Hematopoietic multipotent progenitor cell treated with erythropoietin and hydrocortisone succinate and interleukin-3 and kit ligand, for 15 days (in vitro differentiated cells): ENCODE data around the gene QTRT2.

Experiments used
- DNase-seq: peaks from one replicate; pipeline ENCODE4 v3.0.0-alpha.2; 2015; ENCODE audit warnings: low spot score

QTRT2 gene

DNA sequence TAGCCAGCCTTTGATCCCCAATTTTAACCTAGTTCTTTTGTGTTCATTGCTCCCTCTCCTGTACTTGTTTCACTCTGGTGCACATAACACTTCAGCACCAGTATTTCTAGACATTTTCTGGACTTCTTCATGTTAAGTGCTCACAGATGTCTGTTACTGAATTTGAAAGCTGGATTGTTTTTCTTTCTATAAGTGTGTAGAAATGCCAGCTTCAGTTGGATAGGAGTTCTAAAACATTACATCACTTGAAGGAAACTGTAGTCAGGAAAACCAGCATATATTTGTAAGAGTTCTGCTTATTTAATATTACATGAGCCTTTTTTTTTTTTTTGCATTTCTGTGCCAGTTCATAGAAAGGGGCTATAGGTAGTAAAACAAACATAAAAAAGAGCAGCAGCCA lies 21.6 kb downstream of the QTRT2 start:
- DNase-seq = no peak

DNA sequence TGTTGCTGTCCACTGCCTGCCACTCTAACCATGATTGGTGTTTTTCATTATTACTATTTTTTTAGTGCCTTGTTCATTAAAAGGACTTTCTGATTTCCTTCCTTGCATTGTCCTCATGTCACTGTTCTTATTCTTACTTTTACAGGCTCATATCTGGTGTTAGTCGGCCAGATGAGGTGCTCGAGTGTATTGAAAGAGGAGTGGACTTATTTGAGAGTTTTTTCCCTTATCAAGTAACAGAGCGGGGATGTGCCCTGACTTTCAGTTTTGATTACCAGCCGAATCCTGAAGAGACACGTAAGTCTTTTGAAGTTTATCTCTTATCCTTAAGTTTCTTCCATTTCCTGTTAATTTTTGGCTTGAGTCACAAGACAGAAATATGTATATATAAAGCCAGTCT lies 23.2 kb downstream of the QTRT2 start:
- no peak for DNase-seq

DNA sequence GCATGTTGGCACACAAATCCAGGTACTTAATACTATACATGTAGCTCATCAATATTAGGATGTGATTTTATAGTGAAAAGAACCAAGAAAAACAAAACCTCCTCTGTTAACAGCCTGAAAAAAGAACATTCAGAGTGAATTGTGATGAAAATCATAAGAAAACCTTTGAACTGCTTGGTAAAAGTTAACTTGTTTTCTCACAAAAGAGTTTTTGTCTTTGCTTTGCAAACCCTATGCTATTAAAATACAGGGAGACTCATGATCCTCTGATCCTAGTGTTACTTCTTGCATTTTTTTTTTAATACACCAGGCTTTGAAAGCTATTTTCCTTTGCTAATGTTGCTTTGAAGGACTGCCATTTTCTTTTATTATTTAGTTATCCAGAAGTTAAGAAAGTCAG lies 23.7 kb downstream of the QTRT2 start:
- DNase-seq = no peak

DNA sequence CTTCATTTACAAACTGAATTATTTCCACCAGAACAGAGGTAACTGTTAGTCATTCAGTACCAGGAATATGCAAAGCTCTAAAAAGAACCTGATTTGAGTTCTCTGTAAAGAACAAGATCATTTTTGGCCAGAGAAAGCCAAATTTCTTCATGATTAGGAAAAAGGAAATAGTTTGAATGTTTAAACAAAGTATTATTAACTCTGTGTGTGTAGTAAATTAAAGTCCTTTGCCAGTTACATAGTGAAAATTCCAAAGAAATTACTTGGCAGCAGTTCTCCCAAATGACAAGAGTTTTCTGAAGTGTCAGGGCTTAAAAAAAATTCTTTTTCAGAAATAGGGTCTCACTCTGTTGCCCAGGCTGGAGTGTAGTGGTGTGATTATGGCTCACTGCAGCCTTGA lies 24.5 kb downstream of the QTRT2 start:
- no peak for DNase-seq

DNA sequence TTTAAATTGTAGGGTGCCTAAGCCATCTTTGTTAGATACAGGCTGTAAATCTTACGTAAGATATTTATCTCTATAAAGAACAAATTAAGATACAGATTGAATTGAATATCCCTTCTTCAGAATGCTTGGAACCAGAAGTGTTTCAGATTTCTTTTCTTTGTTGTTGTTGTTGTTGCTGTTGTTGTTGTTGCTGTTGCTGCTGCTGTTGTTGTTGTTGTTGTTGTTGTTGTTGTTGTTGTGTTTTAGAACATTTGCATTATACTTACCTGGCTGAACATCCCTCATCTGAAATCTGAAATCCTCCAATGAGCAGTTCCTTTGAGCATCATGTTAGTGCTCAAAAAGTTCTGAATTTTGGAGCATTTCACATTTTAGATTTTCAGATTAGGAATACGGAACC lies 26.6 kb downstream of the QTRT2 start:
- DNase-seq = no peak

DNA sequence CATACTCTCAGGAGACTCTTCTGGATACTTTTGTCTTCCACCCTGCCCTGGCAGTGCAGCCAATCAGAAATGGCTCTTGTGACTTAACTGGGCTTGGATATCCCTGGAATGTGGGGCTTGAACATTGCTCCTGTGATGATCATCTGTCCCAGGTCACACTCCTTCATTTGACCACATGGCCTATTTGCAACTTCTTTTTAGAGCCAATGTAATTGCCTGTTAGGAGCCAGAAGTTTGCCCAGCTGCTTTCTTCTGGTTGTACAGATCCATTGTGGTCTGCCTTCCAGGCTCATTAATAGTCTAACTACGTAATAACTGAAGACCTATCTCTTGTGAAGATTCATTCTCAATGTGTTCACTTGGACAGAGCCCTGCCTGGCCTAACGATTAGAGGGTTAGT lies 29.8 kb downstream of the QTRT2 start:
- no peak for DNase-seq

DNA sequence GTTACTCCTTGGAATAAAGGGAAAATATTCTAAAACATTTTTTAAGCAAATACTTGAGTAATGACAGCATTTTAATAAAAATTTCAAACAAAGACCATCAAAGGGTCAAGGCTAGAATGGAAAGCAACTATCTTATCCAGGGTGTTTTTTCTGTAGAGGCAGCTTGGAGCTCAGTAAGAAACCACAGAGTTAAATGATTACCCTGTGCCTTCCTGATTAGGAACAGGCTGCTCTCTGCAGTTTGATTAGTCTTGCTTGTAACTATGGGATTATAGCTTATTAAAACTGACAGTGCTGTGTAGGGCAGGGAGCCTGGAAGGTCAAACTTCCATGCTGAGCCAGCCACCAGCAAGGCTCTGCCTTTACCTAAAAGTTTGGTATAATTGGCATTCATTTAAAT lies 33.1 kb downstream of the QTRT2 start:
- DNase-seq = no peak

DNA sequence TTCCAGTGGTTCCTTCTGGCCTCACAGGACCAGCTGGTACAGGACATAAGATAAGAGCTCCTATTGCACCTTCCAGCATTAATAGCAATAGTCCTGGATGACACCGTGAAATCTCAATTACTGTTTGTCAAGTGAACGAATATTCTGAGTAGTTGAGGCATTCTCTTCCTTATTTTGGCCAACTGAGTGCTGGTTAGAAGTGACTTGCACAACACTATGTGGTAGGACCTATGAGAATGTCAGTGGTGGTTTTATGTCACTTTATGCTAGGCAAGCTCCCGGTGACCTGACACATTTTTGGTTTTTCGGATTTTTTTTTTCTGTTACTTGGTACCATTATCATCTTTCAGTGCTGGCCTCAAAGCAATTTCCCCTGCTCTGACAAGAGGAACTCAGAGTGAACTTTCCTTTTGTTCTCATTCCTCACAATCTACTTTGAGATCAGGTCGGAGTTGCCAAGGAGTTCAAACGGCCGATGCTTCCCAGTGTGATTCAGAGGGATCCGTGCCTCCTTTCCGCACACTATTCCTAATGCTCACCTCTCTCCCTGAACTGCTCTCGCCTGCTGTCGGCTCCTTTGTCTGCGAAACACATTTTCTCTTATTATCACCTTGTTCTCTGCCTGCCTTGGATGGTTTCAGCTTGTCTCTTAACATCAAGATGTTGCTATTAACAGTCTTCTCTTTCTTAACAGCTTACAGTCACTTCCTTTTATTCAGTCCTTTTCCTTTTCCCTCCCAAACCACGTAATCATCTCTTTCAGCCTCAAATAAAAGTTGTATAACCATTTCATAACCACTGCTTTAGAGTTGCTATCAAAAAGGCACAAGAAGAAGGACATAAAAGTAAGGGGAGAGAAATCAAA lies 35.8 kb downstream of the QTRT2 start:
- no peak for DNase-seq

DNA sequence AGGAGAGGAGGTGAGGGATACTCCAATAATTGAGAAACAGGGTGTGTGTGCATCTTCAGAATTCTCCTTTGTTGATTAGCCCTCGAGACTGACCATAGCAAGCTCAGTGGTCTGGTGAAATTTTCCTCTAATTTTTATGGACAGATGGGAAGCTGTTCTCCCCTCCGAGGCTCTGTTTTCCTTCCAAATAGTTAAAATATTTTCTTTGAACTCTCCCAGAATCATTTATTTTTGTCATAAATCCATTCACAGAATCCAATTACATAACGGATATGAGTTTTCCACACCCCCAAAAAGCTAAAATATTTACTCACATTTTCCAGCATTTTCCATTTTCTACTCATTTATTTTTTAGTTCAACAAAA lies 36.5 kb downstream of the QTRT2 start:
- DNase-seq = no peak

DNA sequence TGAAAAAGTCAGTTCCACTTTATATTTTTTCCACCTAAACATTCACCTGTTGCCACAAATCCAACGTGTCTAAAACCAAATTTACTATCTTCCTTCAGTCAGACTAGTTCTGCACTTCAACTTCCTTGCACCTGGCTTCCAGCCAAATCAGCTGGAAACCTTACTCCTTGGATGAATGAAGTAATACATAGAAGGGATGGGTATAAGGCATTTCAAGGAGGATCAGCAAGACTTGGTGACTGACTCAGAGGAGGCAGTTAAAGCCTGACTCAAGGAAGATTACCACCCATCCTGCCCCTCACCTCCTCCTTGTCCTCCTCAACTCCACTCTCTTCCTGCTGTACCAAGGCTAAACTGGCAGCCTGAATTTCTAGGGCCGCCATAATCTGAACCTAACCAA lies 37.1 kb downstream of the QTRT2 start:
- DNase-seq = no peak

DNA sequence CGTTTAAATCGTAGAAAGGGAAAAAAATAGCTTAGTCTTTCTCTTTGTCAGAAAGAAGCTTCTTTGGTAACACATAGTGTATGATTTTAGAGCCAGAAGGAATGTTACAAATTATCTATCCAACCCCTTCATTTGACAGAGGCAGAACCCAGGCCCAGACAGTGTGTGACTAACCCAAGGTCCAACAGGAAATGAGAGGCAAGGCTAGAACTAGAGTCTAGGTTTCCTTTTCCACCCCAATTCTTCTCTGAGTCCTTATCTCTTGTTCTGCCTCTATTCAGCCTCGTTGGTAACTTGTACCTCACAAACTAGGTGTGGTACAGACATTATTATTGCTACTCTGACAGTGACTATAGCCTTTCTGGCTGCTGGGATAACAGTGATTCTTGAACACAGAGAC lies 39.3 kb downstream of the QTRT2 start:
- DNase-seq = no peak

DNA sequence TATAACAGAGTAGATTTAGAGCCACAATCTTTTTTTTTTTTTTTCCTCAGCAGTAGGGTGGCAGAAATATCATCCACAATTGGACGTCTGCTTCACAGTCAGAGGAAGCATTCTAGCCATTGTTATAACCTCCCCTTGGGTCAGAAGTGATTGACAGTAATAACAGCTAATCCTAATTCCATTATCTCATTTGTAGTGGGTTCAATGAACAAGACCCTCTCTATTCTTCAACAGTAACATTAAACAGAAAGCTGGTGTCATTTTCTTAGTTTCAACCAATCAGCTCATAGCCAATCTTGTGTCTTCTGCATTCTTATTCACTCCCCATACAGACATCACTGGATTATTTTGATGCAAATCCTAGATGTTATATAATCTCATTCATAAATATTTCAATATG lies 44.6 kb downstream of the QTRT2 start:
- no peak for DNase-seq

DNA sequence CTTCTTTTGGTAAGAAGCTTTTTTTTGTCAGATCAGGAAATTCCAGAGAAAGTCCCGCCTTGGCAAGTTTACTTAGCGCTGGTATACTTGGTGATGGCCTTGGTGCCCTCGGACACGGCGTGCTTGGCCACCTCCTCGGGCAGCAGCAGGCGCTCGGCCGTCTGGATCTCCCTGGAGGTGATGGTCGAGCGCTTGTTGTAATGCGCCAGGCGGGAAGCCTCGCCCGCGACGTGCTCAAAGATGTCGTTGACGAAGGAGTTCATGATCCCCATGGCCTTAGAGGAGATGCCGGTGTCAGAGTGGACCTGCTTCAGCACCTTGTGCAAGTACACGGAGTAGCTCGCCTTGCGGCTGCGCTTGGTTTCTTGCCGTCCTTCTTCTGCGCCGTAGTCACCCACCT lies 46.6 kb downstream of the QTRT2 start:
- no peak for DNase-seq

DNA sequence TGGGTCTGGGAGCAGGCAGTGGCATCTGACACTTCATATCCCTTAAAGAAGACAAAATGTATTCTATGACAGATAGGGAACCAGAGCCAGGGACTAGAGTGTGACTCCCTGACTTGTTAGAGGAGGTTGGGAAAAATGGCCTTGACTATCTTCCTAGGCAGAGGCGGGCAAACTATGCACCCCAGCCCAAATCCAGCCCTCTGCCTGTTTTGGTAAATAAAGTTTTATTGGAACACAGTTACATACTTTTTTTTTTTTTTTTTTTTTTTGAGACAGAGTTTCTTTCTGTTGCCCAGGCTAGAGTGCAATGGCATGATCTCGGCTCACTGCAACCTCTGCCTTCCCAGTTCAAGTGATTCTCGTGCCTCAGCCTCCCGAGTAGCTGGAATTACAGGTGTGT lies 47.3 kb downstream of the QTRT2 start:
- DNase-seq = no peak

DNA sequence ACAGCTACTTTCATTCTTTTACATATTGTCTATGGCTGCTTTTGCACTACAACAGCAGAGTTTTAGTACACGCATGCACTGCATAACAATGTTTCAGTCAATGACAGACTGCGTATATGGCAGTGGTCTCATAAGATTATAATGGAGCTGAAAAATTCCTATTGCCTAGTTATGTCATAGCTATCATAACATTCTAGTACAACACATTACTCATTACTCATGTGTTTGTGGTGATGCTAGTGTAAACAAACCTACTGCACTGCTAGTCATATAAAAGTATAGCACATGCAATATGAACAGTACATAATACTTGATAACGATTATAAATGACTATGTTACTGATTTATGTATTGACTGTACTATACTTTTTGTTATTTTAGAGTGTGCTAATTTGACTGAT lies 47.9 kb downstream of the QTRT2 start:
- no peak for DNase-seq

DNA sequence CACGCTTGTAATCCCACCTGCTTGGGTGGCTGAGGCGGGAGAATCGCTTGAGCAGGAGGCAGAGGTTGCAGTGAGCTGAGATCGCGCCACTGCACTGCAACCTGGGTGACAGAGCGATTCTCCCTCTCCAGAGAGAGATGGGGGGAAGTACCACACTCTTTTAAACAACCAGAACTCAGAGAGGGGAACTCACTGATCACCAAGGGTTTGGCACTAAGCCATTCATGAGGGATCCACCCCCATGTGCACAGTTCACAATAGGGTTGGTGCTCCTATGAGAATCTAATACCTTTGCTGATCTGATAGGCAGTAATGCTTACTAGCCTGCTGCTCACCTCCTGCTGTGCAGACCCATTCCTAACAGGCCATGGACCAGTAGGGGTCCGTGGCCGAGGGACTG lies 51.6 kb downstream of the QTRT2 start:
- no peak for DNase-seq

DNA sequence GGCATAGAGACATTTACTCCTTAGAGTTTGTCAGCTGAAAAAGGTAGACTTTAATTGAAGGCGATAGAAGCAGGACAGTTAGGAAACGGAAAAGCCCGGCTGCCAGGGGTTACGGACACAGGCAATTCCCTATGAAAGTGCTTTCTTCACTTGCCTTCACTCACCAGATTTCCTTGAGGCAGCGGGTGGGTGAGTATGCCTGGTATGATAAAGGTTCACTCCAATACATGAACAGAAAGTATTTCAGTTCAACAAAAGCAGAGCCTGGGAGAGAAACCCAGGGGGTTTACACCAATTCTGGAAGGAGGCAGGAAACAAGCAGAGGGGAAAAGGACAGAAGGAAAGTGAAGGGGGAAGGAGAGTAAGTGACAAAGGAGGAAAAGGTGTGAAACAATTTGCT lies 53.9 kb downstream of the QTRT2 start:
- no peak for DNase-seq

DNA sequence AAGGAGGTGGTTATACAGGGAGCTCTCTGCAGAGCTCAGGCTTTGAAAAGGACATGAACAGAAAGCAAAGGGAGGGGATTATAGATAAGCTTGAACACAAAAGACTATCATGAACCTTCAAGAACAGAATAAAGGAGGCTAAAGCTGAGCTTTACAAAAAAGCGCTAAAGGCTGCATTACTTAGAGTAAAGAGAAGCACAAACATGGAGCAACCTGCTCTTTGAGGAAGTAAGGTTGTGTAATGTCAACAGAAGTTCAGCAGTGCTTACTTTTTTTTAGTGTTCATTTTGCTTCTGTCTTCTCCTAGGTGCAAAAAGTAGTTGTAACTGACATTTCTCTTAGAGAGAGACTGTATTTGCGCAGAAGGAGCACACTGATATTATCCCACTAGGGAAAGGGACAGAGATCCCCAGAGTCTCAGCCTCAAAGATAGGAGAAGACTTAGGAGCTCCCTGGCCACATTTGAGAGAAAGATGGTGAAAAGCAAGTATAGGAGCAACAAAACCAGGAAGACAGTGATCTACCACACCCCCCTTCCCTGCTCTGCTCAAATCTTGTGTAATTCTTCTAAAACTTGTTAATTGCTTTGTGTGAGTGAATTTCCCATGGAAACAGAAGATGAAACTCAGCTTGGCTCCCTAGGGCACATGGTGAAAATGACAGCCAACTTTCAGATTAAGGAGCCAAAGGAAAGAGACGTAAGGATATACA lies 54.7 kb downstream of the QTRT2 start:
- DNase-seq = no peak

DNA sequence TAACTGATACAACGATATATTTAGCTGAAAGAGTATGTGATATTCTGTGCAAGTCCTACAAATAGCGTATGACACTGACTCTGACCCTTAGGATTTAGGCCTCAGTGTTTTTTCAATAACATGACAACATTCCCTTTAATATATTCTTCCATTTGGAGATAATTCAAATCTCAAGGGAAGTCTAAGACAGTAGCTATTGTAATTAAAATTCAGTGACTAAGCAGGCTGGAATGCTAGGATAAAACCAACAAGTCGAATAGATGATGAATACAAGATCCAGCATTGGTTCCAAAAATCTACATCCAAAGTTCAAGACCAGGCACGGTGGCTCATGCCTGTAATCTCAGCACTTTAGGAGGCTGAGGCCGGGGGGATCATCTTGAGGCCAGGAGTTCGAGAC lies 56.2 kb downstream of the QTRT2 start:
- no peak for DNase-seq

DNA sequence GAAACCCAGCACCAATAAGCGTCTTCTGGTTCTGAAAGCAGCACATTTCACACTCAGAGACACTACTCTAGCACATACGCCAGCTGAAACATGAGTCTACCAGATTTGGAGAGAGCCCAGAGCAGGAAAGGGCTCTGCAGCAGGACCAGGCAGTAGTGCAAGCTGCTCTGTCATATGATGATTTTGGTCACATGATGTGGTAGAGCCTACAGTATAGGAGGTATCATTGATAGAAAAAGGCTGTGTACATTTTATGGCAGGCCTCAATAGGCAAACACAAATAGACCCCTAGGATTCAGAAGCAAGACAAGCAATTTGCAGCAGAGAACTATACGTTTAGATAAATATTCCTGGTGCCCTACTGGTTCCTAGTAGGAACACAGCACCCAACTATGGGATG lies 58.2 kb downstream of the QTRT2 start:
- no peak for DNase-seq

DNA sequence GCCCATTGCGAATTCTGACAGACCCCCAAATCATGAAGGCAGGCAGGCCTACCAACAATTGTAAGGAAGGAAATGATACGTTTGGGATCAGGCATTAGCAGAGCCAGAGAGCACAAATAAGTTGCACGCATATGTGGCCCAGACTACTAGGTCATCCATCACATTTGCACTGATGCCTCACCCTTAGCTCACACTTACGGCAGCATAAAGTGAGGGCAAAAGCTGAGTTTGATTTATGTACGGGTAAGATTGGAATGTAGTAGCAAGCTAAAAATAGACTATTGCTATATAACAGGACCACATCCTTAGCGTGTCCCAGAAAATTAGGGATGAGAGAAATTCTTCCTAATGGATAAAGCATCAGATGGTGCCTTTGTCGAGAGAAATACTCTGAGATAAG lies 58.6 kb downstream of the QTRT2 start:
- DNase-seq = no peak

DNA sequence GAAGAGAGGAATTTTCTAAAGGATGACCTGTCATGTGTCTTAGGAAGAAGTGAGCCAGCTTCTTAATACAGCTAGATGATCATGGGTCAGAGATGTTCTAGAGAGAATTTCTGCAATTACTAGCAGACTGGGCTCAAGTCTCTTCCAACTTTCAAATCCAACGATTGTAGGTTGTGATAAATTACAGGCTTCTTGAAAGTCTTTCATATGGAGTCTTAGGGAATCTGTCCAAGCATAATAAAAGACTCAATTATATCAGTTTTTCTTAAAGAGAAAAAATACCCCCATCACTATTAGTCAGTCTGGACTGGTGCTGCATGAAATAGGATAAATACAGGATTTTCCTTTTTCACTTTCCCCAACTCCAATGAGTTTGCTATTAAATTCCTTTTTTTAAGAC lies 63.2 kb downstream of the QTRT2 start:
- no peak for DNase-seq

DNA sequence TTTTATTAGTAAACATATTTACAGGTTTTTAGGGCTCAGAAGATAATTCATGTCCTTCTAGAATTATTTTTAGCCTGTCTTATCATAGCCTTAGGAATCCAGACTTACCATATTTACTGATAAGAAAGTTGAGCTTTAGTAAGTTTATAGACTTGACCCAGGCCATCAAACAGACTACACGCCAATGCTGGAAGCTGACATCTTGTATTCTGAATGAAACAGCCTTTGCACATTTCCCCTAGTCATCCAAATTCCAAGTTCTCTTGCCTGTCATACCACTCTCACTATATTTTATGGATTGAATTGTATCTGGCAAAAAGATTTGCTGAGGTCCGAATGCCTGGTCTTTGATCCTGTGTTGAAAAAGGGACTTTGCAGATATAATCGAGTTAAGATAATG lies 63.7 kb downstream of the QTRT2 start:
- DNase-seq = no peak
